ENCODE data around the gene PPP2R5C.

Gene PPP2R5C

GRCh38 chr14:101819251-101819990 lies 57.9 kb downstream of the PPP2R5C start:
- peak; percentile 91 for DNase-seq

GRCh38 chr14:101820283-101820798 lies 58.8 kb downstream of the PPP2R5C start:
- DNase-seq, result peak; percentile 71

GRCh38 chr14:101821528-101821927 lies 60.0 kb downstream of the PPP2R5C start:
- DNase-seq, result peak; percentile 83

DNA sequence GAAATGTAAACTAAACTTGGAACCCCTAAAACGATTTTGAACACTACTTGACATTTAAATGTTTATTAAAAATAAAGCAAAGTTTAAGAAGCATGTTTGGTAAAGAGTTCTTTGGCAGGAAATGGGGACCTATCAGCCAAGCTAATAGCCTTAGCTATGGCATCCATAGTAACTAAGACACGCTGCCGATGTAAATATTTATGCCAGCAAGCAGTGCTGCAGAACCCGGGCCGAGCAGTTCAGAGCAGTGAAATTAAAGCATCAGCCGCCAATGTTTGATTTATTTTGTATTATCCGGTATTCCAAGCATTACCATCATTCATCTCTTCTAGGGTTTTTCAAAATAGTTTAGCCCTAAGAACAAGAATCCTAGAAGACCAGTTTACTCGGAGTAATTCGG lies 61.6 kb downstream of the PPP2R5C start:
- peak; percentile 68 for DNase-seq

DNA sequence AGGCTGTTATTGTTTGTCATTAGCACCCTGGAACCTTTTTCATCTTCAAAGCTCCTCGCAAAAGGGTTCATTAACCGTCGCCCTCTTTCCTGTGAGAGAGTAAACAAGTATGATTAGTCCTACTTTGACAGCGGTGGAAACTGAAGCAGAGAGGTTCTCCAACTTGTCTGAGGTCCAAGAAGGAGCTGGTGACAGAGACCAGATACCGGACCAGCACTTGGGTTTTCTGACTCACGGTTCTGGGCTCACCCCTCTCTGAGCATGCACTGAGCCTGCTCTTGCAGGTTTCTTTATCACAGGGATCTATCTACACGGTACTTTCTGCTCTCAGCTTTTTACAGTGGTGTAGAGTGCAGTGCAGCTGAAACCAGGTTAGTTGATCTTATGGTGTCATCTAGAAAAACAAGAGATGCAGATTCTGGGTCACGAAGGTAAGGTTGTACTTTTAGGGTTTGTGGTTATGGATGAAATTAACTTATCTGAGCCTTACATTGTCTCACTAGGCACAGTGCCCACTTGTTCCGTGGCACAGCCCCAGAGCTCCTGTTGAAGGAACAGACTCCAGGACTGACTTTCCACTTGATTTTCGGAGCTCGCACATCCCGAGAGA lies 62.1 kb downstream of the PPP2R5C start:
- DNase-seq, result peak; percentile 78

- DNase-seq, result no peak
Measured at GRCh38 chr14:101824339-101824727, 62.8 kb downstream of the PPP2R5C start.

GRCh38 chr14:101825797-101826196 lies 64.3 kb downstream of the PPP2R5C start:
- DNase-seq, result no peak

GRCh38 chr14:101826351-101826750 lies 64.8 kb downstream of the PPP2R5C start:
- DNase-seq, result no peak

GRCh38 chr14:101827286-101827685 lies 65.8 kb downstream of the PPP2R5C start:
- no peak for DNase-seq

DNA sequence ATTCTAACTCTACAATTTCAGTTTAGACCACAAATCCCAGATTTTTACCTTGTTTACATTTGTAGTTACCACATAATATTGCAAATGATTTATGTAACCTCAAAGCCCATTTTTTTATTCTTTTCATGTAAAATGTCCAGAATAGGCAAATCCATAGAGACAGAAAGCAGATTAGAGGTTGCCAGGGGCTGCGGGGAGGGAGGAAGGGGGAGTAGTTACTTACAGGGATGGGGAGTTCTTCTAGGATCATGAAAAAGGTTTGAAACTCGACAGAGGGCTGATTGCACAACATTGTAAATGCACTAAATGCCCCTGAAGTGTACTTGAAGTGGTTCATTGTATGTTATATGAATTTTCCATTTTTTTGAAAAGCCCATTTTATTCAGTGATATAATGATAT lies 66.5 kb downstream of the PPP2R5C start:
- DNase-seq, result no peak

DNA sequence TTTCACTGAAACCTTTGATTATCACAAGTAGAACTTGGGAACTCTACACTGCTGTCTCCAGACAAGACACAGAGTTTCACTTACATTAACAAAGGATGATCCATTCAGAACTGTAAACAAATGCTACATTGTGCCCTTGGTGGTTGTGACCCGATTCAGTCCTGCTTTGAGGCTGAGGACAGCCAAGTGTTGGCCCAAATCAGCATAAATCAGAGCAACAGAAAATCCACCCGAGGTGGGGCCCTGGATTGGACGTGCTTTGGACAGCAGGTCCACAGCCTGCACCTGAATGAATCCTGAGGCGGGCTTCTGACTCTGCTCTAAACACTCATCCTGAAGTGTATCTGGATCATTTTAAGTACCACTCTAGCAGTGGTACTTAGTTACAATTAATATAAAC lies 68.8 kb downstream of the PPP2R5C start:
- no peak for DNase-seq

DNA sequence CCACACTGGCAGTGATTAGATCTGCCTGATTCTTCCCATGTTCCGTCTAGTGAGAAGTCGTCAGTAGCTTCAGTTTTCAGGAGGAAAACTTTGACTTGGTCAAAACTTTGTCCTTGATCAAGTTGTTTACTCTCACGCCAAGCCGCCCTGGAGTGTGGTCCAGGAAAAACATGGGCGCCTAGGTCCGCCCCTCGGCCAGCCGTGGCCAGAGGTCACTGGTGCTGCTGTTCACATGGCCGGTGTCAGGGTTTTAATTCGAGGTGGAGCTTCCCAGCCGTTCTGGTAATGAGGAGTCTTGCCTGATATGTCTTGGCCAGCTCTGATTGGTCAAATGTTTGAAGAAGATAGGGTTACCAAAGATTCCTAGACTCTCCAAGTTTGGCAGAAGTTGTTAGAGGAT lies 71.5 kb downstream of the PPP2R5C start:
- DNase-seq, result no peak

GRCh38 chr14:101834397-101834796 lies 72.9 kb downstream of the PPP2R5C start:
- DNase-seq, result no peak

DNA sequence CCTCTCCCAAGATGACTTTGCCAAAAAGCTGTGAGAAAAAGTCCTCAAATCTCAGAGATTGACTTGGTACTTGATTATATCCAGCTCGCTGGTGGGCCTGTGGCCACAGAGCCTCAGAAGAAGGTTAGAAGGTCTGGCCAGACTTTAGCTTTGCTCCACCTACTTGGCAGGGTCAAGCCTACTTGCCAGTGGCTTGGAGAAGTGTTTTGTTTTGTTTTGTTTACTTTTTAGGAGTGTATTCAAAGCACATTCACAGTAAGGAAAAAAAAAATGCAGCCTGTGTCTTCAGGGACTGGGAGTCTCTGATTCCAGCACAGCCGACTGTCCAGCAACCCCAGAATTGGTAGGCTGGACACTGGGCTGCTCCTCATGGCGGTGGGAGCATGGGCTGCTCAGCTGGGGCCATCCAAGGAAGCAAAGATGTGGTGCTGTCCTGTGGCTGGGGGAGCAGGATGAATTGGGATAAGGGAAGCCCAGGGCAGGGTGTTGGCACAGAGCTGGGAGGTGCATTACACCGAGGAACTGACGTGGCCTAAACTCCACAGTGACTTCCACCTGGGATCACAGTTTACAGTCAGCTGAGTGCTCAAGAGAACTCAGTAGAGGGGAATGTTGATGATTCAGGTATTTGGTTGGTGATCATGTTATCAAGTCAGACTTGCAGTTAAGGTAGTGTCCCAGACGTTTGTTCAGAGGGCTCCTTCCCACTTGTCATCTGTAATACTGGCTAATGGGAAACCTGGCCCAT lies 73.5 kb downstream of the PPP2R5C start:
- no peak for DNase-seq

DNA sequence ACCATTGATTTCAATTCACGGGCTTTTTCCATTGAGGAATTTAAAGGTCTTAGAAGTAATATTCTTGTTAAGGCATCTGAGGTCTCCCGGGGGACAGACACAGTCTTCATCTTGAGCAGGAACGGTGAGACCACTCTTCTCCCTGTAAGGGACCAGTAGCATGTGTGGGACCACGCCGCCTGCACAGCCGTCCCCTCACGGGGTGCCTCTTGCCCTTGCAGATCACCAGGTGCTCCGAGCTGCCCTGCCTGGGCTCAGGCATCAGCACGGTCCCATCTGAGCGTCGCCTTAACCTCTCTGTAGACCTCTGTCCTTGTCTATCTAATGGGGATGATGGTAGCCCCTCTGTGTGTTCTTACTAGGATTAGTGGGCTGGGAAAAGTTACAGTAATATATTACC lies 74.1 kb downstream of the PPP2R5C start:
- DNase-seq, result no peak

- no peak for DNase-seq
Measured at GRCh38 chr14:101836135-101836534, 74.6 kb downstream of the PPP2R5C start.

- no peak for DNase-seq
Measured at GRCh38 chr14:101838476-101838875, 77.0 kb downstream of the PPP2R5C start.

DNA sequence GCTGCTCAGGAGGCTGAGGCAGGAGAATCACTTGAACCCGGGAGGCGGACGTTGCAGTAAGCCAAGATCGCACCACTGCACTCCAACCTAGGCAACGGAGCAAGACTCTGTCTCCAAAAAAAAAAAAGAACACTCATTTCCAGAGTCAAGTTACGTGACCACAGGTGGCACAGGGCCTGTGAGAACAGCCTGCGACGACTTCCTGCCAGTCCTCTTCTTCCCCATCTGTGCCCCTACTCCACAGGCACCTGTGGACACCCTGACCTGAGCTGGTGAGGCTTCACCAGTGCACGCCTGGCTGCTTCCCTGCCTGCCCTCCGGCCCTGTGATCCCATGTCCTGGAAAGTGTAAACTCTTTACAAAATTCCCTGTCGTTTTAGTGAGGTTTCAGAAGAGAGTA lies 77.7 kb downstream of the PPP2R5C start:
- peak; percentile 53 for DNase-seq

GRCh38 chr14:101839661-101840060 lies 78.2 kb downstream of the PPP2R5C start:
- no peak for DNase-seq

- DNase-seq, result no peak
Measured at GRCh38 chr14:101840649-101841369, 79.3 kb downstream of the PPP2R5C start.

DNA sequence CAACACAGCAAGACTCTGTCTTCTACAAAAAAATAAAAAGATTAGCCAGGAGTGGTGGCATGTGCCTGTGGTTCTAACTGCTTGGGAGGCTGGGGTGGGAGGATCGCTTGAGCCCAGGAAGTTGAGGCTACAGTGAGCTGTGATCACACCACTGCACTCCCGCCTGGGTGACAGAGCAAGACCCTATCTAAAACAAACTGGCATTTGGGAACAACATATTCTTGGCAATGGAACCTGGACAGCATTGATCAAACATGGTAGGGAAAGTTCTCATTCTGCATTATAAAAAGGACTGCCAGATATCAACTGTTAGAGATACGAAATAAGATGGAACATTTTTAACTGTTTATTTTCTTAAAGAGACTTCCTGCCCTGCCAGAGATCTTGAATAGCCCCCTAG lies 81.5 kb downstream of the PPP2R5C start:
- no peak for DNase-seq

- DNase-seq, result peak; percentile 78
Measured at GRCh38 chr14:101843665-101844064, 82.2 kb downstream of the PPP2R5C start.

DNA sequence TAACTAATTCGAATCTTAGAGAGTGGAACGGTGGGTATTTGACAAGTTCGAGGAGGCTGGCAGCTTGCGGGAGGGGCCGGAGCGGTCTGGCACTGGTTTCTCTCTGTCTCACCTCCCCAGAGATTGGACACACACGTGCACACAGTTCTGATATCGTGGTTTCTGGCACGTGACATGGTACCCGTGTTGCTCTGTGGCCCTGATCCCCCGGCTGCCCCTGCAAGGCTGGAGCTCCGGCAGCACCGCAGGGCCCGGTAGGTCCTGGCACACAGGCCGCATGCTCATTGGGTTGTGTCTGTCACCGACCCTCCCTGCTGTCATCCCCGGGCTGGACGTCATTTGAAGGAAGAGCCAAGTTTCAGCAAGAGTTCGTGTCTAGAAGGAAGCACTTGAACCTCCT lies 82.7 kb downstream of the PPP2R5C start:
- DNase-seq, result no peak

All from CD4-positive, alpha-beta T cell treated with Interferon gamma for 1 hour (primary cell).